Adipocyte (in vitro differentiated cells): Measurements from ENCODE around the gene OSTF1.

Source experiments
- DNase-seq: peaks from one replicate; pipeline ENCODE4 v3.0.0-alpha.2; 2015; ENCODE audit warnings: low read depth
- H3K27me3 ChIP-seq: replicated peaks from 2 replicates; pipeline ENCODE4 v1.7.0; 2013; ENCODE audit warnings: mild to moderate bottlenecking, low read length, moderate library complexity; ENCODE audit not compliant: control insufficient read depth, insufficient read depth
- H3K36me3 ChIP-seq: 2 replicates; pipeline ENCODE4 v1.7.0; 2013; ENCODE audit warnings: low read length, mild to moderate bottlenecking, moderate library complexity; ENCODE audit not compliant: control insufficient read depth, insufficient read depth, severe bottlenecking
- H3K4me1 ChIP-seq: 2 replicates; pipeline ENCODE4 v1.7.0; 2013; ENCODE audit warnings: mild to moderate bottlenecking, low read length, moderate library complexity; ENCODE audit not compliant: control insufficient read depth, insufficient read depth
- H3K4me3 ChIP-seq: 2 replicates; pipeline ENCODE4 v1.7.0; 2013; ENCODE audit warnings: mild to moderate bottlenecking, low read length, moderate library complexity
- H3K9ac ChIP-seq: 2 replicates; pipeline ENCODE4 v1.7.0; 2013; ENCODE audit warnings: mild to moderate bottlenecking, low read length, moderate library complexity
- H3K9me3 ChIP-seq: 2 replicates; pipeline ENCODE4 v1.7.0; 2013; ENCODE audit warnings: mild to moderate bottlenecking, low read length, moderate library complexity; ENCODE audit not compliant: control insufficient read depth

Gene OSTF1, protein sequence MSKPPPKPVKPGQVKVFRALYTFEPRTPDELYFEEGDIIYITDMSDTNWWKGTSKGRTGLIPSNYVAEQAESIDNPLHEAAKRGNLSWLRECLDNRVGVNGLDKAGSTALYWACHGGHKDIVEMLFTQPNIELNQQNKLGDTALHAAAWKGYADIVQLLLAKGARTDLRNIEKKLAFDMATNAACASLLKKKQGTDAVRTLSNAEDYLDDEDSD

DNA sequence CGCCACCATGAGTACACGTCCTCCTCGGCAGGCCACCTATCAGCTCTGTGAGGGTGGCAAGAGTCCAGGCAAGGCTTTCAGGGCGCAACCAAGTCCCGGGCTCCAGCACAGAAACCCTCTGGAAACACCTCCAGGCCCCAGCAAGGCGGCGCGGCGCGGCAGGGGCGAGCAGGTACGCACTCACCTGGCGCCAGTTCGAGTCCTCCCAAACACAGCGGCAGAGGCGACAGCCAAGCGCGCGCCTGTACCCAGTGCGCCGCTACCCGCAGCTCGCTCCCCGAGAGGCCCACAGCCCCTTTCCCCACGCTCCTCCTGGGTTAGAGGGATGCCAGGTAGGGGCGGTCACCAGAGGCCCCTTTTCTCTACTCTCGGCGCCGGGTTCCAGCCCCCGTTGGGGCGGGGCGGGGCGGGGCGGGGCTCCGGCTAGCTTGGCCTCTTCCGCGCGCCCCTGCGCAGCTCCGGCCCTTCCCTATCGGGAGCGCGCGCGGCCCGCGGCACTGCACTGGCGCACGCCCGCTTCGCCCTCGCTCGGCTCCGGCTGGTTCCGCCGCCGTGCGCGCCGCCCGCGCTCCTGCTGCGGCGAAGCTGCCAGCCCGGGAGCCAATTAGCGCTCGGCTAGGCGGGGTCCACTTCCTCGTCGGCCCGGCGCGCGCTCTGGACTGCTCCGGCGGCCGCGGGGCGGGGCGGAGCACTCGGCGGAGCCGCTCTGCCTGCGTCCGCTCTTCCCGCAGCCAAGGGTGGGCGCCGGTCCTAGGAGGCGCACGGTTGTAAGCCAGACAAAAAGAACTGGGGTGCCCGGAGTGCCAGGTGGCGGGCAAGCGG is at the start of gene OSTF1, which contains the start of gene NMRK1:
OSTF1 (plus strand) TSS at position 691 of the 822 bp plus-strand sequence. CDS start 179 bp downstream, outside the sequence.
NMRK1 (minus strand) TSS at position 332 of the 822 bp plus-strand sequence. CDS start 5,040 bp downstream, outside the sequence.
- H3K4me1 ChIP-seq = peaks cover 27% of the 10 kb centered on the region
- peak within 1 kb of the TSS; percentile 96 for H3K9ac ChIP-seq
- H3K9me3 ChIP-seq = no peaks in the 10 kb centered on the region
- peak; percentile 99 for DNase-seq
- H3K4me3 ChIP-seq = peak within 1 kb of the TSS; percentile 96
- no peaks in the 10 kb centered on the region for H3K27me3 ChIP-seq
- no peaks in the 10 kb centered on the region for H3K36me3 ChIP-seq

DNA sequence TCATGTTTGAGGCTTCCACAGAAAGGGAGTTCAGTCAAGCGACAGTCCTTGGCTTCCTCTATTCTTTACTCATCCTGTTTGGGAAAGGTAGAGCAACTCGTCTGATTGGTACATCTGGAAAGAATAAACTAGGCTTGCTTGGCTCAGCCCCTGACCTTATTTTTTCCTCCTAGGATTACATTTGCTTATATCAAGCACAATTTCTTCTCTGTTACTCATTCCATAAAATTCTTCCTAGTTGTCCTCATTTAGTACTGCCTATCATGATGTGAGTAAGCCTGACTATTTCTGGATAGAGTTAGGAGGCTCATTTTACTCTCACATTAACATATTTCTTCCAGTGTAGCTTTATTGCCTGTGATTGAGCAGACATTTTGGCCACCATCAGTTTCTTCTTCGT is 49.3 kb upstream of the OSTF1 start:
- H3K36me3 ChIP-seq = no peaks in the 10 kb centered on the region
- DNase-seq = peak; percentile 87
- H3K27me3 ChIP-seq = no peaks in the 10 kb centered on the region
- H3K9me3 ChIP-seq = no peaks in the 10 kb centered on the region
- H3K9ac ChIP-seq = peak overlapping the region; percentile 55
- H3K4me1 ChIP-seq = peaks cover 26% of the 10 kb centered on the region
- peak overlapping the region; percentile 57 for H3K4me3 ChIP-seq

DNA sequence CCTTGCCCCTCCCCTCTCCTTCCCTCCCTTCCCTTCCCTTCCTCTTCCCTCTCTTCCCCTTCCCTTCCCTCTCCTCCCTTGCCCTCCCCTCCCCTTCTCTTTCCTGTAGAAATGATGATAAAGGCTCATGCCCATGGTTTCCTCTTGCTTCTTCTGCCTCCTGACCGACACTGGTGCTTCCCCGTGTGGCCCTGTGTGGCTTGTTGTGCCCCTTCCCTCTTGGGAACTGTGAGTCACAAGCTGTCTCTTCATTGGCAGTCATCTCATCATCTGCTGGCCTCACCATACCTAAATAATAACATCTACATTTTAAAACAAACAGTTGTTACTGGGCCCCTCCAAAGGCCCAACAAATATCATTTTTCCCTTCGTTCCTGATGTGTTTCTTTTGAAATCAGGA is 48.5 kb upstream of the OSTF1 start:
- H3K4me3 ChIP-seq = peak overlapping the region; percentile 57
- H3K36me3 ChIP-seq = no peaks in the 10 kb centered on the region
- no peaks in the 10 kb centered on the region for H3K27me3 ChIP-seq
- no peak for DNase-seq
- no peak overlapping the region for H3K9ac ChIP-seq
- H3K9me3 ChIP-seq = no peaks in the 10 kb centered on the region
- H3K4me1 ChIP-seq = peaks cover 32% of the 10 kb centered on the region

DNA sequence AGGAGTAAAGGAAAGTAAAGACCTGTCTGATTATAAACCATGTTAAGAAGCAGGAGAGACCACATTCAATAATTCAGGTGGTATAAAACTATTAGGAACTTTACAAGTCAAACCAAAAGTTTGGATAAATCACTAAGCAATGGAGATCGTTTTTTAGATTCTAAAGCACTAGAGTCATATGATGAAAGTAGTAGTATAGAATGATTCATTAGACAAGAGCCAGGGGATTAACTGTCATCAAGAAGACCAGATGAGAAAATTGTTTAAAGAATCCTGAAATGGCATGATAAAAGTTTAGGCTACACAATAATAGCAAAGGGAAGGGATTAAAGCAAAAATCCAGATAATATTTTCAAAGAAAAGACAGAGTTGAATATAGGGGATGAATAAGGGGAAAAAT is 47.3 kb upstream of the OSTF1 start:
- Histone ChIP-seq H3K36me3 (no peaks in the 10 kb centered on the region), H3K9ac (no peak overlapping the region), H3K4me1 (peaks cover 32% of the 10 kb centered on the region), H3K9me3 (no peaks in the 10 kb centered on the region), H3K4me3 (no peak overlapping the region), H3K27me3 (no peaks in the 10 kb centered on the region)
- peak; percentile 52 for DNase-seq

DNA sequence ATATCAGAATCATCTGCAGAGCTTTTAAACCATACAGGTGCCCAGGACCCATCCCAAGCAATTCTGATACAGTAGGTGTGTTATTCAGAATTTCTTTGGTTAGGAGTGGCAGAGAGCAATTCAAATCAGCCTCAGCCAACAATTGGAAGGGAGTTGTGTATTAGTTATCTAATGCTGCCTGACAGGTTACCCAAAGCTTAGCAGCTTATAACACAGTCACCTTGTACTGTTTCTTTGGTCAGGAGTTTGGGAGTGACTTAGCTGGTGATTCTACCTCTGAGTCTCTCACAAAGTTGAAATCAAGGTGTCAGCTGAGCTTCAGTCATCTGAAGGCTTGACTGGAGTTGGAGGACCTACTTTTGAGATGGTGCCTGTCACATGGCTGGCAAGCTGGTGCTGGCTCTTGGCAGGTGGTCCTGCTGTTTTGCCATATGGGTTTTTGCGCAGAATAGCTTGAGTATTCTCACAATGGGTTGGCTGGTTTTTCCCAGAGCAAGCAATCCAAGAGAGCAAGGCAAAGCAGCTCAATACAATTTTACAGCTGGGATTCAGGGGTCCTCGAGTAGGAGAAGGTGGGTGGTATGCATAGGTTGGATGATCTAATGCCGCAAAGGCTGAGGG is 41.5 kb upstream of the OSTF1 start:
- Histone ChIP-seq H3K9me3 (no peaks in the 10 kb centered on the region), H3K9ac (no peak overlapping the region), H3K27me3 (no peaks in the 10 kb centered on the region), H3K4me1 (peaks cover 11% of the 10 kb centered on the region), H3K4me3 (no peak overlapping the region), H3K36me3 (no peaks in the 10 kb centered on the region)
- no peak for DNase-seq

DNA sequence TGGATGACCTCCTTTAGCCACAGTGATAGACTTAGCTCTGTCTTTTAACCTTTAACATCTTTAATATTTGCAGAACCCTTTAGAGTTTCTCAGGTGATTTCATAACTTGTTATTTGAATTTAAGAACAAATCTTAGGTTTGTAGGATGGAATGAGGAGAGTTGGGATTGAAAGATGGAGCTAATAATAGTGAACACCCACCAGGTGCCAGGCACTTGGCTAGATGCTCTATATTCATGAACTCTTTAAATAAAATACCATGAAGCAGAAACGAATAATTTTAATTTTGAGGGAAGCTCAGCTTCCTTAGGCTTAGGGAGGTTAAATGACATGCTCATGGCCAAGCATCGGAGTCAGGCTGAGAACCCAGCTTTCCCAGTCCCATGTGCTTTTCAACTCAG is 40.8 kb upstream of the OSTF1 start:
- no peak for DNase-seq
- Histone ChIP-seq H3K9me3 (no peaks in the 10 kb centered on the region), H3K27me3 (no peaks in the 10 kb centered on the region)

DNA sequence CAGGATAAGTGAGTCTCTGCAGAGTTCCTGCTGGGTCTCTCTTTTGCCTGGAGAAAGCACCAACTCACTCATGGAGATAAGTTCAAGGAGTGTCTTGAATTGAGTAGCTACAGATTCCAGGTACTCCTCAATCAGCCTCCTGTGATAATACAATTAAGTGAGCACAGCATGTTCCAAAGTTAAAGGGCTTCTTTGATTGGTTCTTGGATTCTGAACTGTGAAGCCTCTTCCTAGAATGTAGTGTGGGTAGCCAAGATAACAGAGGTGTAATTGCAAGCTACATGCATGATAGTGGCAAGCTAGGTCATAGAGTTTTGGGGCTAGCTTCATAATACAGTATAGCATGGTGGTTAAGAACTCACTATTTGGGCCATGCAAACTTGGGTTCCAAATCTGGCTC is 37.0 kb upstream of the OSTF1 start:
- no peaks in the 10 kb centered on the region for H3K36me3 ChIP-seq
- H3K4me1 ChIP-seq = peaks cover 15% of the 10 kb centered on the region
- no peak overlapping the region for H3K9ac ChIP-seq
- H3K27me3 ChIP-seq = no peaks in the 10 kb centered on the region
- no peaks in the 10 kb centered on the region for H3K9me3 ChIP-seq
- no peak overlapping the region for H3K4me3 ChIP-seq
- no peak for DNase-seq

More for the DNA sequence above, 40.8 kb upstream of the OSTF1 start:
- no peak overlapping the region for H3K4me3 ChIP-seq
- H3K9ac ChIP-seq = no peak overlapping the region
- peaks cover 11% of the 10 kb centered on the region for H3K4me1 ChIP-seq
- H3K36me3 ChIP-seq = no peaks in the 10 kb centered on the region

DNA sequence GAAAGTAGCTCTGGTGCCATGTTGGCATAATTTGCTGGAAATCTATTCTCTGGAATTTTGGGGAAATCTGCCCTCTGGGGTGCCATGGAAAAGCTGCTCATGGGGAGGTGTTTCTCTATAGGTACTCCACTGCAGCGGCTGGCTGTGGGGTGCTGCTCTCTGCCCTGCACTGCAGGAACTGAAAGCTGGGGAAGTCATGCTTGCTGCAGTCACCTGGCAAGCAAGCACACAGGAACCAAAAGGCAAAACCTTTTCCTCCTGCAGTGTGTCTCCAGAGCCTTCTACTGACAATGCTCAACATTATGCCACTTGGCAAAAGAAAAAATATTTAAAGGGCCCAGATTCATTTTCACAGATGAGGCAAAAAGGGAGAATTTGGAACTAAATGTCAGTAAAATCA is 34.4 kb upstream of the OSTF1 start:
- no peaks in the 10 kb centered on the region for H3K9me3 ChIP-seq
- peak overlapping the region; percentile 59 for H3K9ac ChIP-seq
- H3K36me3 ChIP-seq = no peaks in the 10 kb centered on the region
- H3K4me1 ChIP-seq = peaks cover 15% of the 10 kb centered on the region
- DNase-seq = no peak
- no peaks in the 10 kb centered on the region for H3K27me3 ChIP-seq
- H3K4me3 ChIP-seq = no peak overlapping the region

DNA sequence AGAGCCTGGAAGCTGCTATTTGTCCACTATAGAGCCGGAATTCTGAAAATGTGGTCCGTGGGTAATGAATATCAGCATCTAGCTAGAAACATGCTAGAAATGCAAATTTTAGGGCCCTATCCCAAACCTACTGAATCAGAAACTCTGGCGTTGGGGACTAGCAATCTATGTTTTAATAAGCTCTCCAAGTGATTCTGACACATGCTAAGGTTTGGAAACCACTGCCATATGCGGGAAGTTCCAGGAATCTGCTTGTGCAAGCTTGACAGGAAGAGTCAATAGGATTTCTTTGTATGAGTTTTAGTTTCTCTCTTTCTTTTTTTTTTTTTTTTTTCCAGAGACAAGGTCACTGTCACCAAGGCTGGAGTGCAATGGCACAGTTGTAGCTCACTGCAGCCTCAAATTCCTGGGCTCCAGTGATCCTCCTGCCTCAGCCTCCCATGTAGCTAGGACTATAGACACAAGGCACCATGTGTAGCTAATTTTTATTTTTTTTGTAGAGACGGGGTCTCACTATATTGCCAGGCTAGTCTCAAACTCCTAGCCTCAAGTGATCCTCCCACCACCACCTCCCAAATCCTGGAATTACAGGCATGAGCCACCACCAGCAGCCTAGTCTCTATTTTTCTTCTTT is 33.8 kb upstream of the OSTF1 start:
- no peak for DNase-seq
- peak overlapping the region; percentile 40 for H3K4me3 ChIP-seq
- no peaks in the 10 kb centered on the region for H3K36me3 ChIP-seq
- no peaks in the 10 kb centered on the region for H3K27me3 ChIP-seq
- H3K4me1 ChIP-seq = peaks cover 15% of the 10 kb centered on the region
- H3K9me3 ChIP-seq = no peaks in the 10 kb centered on the region
- H3K9ac ChIP-seq = peak overlapping the region; percentile 59

DNA sequence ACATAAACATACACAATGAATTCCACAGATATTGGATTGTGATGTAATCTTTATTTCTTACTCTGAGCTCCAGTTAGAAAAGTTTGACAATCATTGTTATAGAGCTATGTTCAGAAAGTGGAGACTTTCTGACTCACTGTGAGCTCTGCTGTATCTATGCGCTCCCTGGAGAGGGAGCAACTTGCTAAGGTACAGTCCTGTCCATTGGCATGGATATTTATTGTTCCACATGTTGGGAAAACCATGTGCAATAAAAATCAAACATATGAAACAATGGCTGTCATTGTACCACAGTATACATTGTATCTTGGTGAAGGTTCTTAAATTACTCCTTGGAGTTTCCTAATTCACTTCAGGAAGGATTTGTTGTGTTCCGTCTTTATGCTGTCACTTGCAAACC is 27.1 kb upstream of the OSTF1 start:
- Histone ChIP-seq H3K4me3 (no peak overlapping the region), H3K9me3 (no peaks in the 10 kb centered on the region), H3K9ac (no peak overlapping the region), H3K27me3 (no peaks in the 10 kb centered on the region), H3K36me3 (peaks cover 5% of the 10 kb centered on the region), H3K4me1 (peaks cover 11% of the 10 kb centered on the region)
- no peak for DNase-seq
